COR-L47 (cell line): Measurements from ENCODE around the gene JMJD1C.

Experiments
- DNase-seq: peaks from one replicate; lab custom pipeline; 2025; lab: John Stamatoyannopoulos, UW

The JMJD1C gene

DNA sequence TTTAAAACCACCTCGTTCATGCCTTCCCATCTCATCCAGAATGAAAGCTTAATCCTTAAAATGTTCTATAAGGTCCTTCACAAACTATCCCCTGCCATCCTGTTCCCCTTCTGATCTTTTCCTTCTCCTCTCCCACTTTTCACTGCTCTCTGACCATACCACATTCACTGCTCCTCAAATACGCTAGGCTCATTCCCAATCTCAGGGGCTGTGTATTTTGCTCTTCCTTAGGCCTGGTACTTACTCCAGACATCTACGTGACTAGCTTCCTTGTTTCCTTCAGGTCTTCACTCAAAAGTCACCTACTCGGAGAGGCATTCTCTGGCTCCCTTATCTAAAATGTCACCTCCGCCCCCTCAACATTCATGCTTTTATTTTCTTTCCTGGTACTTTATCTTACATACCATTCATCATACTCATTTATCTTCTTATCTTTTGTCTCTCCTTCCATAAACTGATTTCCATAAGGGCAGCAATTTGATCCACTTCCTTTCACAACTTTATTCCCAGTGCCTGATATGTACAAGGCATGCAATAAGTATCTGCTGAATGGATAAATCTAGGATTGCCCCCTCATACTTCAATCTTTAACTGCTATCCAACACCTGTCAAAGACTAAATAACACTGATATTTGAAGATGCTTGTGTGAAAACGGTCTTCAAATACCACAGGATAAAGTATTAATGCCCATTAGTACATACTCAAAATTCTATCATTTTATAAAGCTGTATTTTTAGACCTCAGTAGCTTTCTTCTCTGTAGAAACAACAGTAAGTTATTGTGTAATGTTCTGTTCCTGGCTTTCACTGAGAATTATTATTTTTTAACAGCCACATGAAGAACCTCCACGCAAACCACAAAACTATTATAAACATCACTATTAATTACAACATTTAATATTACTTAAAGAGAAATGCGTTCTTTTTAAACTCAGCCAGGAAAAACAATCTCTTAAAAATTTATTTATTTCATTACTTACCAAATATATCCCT, 27.0 kb downstream of the JMJD1C start:
- no peak for DNase-seq

DNA sequence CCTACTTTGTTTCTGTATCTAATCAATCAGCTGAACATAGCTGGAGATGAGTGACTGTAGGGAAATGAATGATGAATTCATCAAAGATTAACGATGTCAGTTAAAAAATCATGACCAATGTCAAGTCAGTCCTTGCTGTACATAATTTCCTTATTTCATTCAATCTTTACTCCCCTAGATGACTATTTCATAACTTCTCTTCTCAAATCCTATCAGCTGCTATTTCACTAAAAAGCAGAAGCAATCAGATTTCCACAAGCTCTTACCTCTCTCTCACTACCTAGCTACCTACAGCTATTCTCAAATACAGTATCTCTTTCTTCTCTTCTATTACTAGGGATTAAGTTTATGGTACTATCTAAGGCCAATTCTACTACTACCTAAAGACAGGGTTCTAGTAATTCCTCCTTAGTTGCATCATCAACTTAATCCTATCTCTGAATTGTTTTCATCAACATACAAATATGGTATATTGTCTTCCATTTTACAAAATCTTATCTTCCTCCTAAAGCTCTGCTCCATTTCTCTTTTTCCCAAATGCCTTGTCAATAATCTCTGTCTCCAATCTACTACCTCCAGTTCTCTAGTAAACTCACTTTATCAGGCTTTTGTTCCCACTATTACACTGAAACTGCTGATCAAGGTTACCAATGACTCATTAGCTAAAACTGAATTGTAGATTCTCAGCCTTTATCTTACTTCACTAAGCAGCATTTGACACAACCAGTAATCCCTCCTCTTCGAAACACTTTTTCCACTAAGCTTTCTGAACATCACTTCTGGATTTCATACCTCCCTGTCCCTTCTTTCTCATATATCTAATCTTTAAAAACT, 28.4 kb downstream of the JMJD1C start:
- no peak for DNase-seq

DNA sequence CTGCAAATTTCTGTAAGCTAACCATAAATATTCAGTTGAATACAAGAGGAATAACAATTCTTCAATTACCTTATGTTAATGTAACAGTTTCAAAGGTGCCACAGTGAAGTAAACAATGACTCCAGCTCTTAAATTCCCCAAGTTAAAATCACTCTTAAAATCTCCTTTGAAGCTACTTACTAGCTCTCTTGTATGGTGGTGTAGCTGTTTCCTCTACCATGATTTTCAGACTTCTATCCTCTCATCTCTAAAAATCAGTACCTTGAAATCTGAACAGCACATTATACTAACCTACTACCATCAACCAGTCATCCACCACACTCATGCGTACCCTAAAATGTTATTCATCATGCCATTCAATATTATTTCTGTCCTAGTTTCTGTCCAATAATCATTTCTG, 29.6 kb downstream of the JMJD1C start:
- no peak for DNase-seq

DNA sequence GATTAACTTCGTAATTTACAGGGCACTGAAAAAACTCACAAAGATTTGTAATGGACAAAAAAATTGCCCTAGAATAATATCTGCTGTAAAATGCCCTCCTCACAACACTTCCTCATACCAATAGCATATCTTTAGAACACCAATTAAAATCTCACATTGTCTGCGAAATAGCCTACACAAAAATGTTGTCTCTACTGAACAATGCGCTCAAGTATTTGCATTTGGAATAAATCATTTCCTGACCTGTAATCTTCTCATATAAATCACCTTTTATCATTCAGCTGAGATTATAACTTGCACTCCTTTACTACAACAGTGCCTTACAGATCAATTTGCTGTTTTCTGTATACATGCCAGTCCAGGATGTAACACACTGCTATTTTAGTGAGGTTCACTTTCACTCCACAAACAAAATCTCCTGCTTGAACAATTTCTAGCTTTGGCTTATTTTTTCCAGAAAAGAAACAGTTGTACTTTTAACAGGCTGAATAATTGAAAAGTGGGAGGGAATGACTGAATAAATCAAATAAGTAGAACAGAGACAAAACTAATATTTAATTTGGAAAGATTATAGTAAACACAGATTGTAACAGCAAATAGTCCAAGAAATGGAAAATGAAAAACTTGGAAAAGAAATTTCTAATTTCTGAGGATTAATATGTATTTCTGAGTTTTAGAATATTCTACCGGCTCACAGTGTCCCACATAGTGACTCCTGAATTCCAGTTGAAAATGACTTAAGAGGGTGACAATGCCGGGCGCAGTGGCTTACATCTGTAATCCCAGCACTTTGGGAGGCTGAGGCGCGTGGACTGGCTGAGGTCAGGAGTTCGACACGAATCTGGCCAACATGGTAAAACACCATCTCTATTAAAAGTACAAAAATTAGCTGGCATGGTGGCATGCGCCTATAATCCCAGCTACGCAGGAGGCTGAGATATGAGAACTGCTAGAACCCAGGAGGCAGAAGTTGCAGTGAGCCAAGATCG, 30.6 kb downstream of the JMJD1C start:
- DNase-seq, result no peak

DNA sequence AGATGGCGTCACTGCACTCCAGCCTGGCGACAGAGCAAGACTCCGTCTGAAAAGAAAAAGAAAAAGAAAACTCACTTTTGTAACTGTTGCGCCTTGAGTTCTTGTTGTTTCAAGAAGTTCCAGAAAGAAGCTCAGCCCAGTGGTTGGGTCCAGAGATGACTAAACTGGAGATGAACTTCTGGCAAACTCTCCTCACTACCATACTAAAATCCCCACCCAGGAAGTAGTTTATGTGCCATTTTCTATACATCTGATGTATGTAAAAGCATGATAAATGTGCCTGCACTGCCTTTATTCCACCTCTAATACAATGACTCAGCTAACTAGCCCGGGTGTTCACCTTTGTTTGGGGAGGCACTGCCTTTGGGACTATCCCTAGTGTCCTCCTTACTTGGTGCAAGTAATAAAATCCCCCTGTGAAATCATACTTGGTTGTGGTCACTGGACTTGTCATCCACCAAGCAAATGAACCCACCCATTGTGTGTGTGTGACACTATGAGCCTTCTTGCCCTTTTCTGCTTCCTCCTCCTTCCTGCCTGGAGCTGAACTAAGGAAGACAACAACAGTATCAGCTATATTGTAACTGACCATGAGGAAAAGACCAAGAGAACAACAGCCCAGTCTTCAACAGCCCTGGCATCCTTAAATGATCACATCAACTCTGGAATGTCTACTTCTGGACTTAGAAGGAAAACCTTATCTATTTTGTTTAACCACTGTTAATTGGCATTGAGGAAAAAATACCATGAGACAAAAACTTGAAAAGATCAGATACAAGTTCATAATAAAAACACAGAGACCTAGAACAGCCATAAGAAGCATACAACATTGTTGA, 33.6 kb downstream of the JMJD1C start:
- no peak for DNase-seq

DNA sequence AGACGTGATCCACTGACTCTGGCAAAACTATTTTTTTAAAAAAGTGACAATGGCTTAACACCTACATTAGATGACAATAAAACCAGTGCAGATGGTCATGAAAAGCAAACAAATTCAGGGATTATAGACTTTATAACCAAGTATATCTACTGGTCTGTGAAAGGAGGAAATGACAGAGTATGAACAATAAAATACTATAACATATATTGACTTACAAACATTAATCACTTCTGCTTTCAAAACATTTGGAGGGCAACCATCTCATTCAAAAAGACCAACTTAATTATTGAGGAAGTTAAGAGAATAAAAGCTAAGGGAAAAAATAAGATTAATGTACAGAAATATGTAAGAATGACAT, 34.8 kb downstream of the JMJD1C start:
- no peak for DNase-seq

DNA sequence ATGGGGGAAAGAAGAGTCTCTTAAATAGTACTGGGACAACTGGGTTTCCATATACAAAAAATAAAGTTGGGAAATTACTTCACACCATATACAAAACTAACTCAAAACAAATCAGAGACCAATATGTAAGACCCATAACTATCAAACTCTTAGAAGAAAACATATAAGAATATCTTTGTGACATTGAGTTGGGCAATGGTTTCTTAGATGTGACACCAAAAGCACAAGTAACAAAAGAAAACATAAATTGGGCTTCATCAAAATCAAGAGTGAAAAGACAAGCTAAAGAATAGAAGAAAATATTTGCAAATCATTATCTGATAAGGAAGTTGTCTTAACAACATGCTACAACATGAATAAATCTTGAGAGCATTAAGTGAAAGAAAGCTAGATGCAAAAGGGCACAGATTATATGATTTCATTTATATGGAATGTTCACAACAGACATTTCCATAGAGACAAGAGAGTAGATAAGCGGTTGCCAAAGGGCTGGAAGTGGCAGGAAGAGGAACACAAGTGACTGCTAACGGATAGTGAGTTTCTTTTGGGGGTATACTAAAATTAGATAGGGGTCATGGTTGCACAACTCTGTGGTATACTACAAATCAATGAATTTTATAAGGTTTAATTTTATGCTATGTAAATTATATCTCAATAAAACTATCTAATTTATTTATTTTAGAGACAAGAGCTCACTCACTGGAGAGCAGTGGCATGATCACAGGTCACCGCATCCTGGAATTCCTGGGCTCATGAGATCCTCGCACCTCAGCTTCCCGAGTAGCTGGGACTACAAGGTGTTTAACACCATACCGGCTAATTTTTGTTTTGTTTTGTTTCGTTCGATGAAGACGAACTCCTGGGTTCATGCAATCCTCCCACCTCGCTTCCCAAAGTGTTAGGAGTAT, 35.4 kb downstream of the JMJD1C start:
- no peak for DNase-seq

DNA sequence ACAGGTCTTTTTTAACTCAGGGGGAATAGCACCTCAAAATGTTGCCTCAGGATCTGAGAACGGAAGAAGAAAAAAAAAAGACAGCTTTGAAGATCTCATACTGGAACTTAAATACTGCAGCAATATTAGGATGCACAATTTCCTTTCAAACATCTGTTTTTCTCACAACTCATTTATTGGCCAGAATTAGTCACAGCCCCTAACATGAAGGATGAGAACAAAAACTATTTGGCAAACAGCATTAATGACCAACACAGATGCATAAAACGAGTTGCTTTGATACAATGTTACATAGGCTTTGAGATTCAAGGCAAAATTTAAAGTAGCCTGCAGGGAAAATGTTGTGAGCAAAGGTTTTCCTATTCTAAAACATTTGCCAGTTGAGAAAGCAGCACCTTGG, 36.5 kb downstream of the JMJD1C start:
- no peak for DNase-seq

DNA sequence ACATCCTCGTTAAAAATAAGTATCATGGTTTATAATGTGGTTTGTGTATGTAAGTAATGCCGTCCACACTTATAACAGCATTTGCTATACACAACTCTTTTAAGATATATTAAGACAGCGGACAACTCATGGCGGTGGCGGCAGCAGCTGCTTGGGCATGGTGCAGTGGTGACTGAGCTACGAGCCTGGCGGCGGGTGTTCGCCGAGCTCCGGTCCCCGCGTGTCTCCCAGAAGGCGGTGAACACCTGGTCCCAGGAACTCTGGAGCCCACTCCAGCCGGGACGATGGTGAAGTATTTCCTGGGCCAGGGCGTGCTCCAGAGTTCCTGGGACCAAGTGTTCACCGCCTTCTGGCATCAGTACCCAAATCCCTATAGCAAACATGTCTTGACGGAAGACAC, 38.8 kb downstream of the JMJD1C start:
- no peak for DNase-seq

DNA sequence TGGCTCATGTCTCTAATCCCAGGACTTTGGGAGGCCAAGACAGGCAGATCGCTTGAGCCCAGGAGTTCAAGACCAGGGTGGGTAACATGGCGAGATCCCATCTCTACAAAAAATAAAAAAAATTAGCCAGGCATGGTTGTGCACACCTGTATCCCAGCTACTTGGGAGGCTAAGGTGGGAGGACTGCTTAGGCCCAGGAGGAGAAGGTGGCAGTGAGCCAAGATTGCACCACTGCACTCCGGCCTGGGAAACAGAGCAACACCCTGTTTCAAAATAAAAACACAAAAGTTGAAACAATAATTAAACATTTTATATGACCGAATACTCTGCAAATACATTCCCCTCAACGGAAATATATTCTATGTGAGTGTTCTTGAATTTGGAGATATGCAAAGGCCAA, 40.3 kb downstream of the JMJD1C start:
- DNase-seq, result no peak

DNA sequence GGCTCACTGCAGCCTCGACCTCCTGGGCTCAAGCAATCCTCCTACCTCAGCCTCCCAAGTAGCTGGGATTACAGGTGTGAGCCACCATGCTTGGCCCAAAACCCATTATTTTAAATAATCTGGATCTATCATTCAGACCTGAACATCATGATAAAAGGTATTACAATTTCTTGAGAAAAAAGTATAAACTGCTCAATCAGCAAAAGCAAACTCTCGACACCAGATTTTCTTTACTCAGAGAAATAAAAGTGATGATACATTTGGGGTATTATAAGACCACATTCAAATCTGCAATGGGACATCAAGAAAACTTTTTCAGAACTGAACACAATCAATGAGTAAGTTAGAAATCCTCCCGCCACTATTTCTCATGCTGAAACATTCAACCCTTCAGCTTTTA, 41.2 kb downstream of the JMJD1C start:
- DNase-seq, result no peak

DNA sequence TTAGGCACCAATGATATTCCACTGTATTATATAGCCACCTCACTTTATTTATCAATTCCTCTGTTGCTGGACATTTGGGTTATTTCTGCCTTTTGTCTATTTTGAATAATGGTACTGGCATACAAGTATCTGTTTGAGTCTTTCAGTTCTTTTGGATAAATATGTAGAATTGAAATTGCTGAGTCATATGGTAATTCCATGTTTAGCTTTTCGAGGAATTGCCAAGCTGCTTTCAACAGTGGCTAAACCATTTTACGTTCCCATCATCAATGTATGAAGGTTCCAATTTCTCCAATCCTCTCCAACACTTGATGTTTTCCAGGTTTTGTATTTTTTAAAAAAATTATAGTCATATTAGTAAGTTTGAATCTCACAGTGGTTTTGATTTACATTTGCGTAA, 42.3 kb downstream of the JMJD1C start:
- no peak for DNase-seq

DNA sequence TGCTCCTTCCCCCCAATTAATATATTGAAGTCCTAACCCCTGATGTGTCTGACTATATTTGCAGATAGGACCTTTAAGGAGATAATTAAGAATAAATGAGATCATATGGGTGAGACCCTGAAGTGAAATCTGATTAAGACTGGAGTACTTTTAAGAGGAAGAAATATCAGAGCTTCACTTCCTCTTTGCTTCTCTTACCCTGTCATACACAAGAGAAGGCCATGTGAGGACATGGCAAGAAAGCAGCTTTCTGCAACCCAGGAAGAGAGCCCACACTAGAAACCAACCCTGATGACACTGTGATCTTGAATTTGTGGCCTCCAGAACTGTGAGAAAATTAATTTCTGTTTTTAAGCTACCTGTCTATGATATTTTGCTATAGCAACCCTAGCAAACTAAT, 44.2 kb downstream of the JMJD1C start:
- DNase-seq, result no peak

DNA sequence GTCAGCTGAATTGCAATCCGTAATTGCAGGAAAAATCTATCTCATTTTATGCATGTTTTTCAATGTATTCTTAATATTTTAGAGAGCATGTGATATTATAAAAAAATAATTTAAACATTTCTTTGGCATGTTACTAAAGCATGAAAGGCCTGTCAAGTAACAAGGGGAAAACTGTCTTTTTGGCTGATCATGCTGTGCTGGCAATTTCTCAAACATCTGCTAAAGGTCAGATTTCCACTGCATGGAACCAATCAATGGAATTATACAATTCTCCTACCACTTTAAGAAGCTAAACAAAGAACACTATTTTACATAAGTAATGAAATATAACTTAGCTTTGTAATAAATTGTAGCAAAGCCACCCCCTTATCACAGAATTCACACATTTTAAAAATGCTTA, 49.4 kb downstream of the JMJD1C start:
- no peak for DNase-seq

DNA sequence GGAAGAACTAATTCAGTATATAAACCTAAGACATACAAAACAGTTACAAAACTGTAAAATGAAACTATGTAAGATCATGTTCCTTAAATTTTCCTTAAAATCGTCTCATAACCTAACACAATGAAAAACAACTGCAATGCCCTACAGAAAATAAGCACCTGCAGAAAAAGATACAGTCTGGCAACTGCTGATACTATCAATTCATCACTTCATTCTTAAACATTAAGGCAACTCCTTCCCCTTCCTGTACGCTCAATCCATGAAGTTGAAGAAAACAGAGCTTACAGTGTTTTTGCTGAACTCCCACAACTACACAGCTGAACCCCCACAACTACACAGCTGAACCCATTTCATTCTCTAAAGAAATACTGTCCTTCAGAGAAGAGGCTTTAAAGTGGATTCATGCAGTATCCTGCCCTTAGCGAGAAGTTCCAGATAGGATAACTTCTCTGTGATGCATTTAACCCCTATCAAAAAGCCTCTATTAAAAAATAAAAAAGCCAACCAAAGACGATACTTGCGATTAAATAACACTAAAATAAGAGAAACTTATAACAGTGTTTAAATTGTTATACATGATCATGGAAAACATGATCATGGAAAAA, 50.0 kb downstream of the JMJD1C start:
- no peak for DNase-seq

DNA sequence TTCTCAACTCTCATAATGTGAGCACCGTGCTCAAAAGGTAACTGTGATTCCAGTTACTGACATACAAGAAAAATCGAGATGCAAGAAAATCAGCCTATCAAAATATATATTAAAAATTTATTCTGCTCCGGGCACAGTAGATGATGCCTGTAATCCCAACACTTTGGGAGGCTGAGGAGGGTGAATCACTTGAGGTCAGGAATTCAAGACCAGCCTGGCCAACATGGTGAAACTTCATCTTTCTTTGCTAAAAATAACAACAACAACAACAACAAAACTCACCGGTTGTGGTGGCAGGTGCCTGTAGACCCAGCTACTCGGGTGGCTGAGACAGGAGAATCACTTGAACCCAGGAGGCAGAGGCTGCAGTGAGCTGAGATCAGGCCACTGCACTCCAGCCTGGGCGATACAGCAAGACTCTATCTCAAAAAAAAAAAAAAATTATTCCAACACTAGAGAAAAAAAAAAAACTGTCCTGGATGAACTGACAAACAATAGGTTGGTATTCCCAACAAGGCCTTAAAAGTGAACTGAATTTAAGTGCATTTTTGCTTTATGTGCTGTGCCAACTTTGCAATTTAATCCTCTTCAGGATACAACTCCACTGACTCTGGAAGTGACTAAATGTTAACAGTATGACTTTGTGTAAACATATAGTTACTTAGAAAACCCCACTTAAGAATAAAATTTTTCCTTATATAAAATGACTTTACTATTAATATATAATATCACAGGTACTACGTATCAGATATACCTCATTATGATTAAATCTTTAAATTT, 51.1 kb downstream of the JMJD1C start:
- no peak for DNase-seq

DNA sequence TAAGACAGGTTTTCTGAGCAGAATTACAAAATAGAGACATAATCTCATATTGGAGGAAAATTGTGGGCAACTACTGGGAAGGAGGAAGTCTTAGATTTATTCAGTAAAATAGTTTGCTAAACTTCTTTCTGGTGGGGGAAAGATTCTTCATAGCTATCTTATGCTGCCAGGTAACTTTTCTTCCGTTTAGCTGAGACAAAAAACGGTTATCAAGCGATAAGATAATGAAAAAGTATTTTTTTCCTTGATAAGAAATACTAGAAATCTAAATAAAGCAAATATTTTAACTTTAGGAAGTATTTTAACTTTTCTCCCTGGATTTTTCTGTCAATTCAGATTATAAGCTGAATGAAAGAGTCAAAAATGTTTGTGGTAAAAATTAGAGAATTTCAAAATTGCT, 52.3 kb downstream of the JMJD1C start:
- DNase-seq, result no peak

DNA sequence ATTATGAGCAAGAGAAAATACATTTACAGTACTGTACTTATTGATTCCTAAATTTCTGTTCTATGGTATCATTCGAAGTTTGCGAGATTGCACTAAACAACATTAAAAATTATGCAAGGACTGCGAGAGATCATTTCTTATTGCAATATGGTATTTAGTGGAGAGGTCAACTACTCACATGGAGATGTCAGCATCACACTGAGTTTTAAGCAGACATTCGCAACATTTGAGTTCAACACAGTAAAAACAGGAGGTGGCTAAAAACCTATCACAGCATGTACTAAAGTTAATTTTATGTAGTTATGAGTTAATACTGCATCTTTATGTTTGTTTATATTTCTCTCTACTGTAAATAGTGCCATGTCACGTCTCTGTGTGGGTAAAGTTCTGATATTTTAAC, 53.5 kb downstream of the JMJD1C start:
- no peak for DNase-seq

DNA sequence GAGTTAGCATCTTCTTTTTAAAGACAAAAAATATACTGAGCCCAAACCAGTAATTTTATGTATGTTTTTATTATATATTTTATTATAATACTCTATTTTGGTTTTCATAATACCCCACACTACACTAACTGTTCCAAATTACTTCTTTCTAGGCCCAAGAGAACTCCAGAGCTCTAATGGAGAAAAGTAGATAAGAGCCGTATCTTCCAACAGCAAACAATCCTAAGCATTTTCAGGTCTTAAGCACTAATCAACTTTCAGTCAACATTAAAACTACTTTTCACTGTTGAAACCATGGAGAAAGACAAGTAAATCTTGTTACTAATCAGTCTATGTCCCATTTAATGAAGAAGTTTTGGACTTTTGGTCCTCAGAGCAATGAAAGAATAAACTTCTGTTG, 55.1 kb downstream of the JMJD1C start:
- DNase-seq, result no peak
